IMR-90 (cell line): ENCODE results near the gene CMTM1. TPM values are rescaled to one million over a fixed set of nuclear protein-coding genes. Genes with fewer than 3 reads are reported as not detected.

ENCODE experiments used
- ATAC-seq: fragments of 200-7000 bp; cut with Tn5 transposase; 2 replicates; pipeline ENCODE4 v1.9.1; 2020; ENCODE audit warnings: low read depth, mild to moderate bottlenecking, moderate library complexity
- BruUV-seq: library from RNA; stranded (reverse); fragments of 400-500 nt; replicated peaks from 2 replicates; lab custom pipeline; 2021; lab: Mats Ljungman, UMichigan
- CTCF ChIA-PET: fragments of 300-600 bp; formaldehyde crosslinking; extraction: SDS; loops from one replicate; lab custom pipeline; 2021; ENCODE audit warnings: antibody characterized with exemption; lab: Yijun Ruan, JAX
- POLR2A ChIA-PET: fragments of 300-600 bp; sonication (Branson Sonifier 250); formaldehyde crosslinking; loops from one replicate; lab custom pipeline; 2022; ENCODE audit warnings: antibody characterized with exemption; ENCODE audit not compliant: unreplicated experiment; lab: Charles Lee
- DNase-seq: peaks from one replicate; pipeline ENCODE4 v3.0.0; 2013
- H2AFZ ChIP-seq: replicated peaks from 2 replicates; pipeline ENCODE3; 2013; ENCODE audit warnings: low read length, mild to moderate bottlenecking; ENCODE audit not compliant: poor library complexity
- H2AK5ac ChIP-seq: 2 replicates; pipeline ENCODE4 v1.6.1; 2013; ENCODE audit warnings: low read depth, low read length, inconsistent platforms
- H2AK9ac ChIP-seq: replicated peaks from 2 replicates; pipeline ENCODE3; 2013; ENCODE audit warnings: mild to moderate bottlenecking, low read depth, low read length, moderate library complexity; ENCODE audit not compliant: poor library complexity
- H2BK120ac ChIP-seq: 2 replicates; pipeline ENCODE4 v1.6.1; 2013; ENCODE audit warnings: low read depth, low read length, inconsistent platforms
- H2BK15ac ChIP-seq: 3 replicates; pipeline ENCODE4 v1.6.1; 2013; ENCODE audit warnings: low read depth, low read length, inconsistent platforms
- H2BK20ac ChIP-seq: 2 replicates; pipeline ENCODE4 v1.6.1; 2013; ENCODE audit warnings: low read depth, mild to moderate bottlenecking, inconsistent platforms, low read length, moderate library complexity
- H2BK5ac ChIP-seq: 2 replicates; pipeline ENCODE4 v1.6.1; 2013; ENCODE audit warnings: mild to moderate bottlenecking, low read depth, low read length, inconsistent platforms; ENCODE audit not compliant: poor library complexity, severe bottlenecking
- H3K14ac ChIP-seq: replicated peaks from 2 replicates; pipeline ENCODE4 v1.6.1; 2013; ENCODE audit warnings: low read depth, low read length, inconsistent platforms
- H3K18ac ChIP-seq: 2 replicates; pipeline ENCODE4 v1.6.1; 2013; ENCODE audit warnings: low read depth, low read length, control low read depth
- H3K23ac ChIP-seq: 2 replicates; pipeline ENCODE4 v1.6.1; 2013; ENCODE audit warnings: low read depth, low read length, inconsistent platforms
- H3K27ac ChIP-seq: 2 replicates; pipeline ENCODE4 v1.5.1; 2013; ENCODE audit warnings: mild to moderate bottlenecking, control low read depth, low read length; ENCODE audit not compliant: insufficient read depth
- H3K27me3 ChIP-seq: 2 replicates; pipeline ENCODE4 v1.6.1; 2013; ENCODE audit warnings: low read length; ENCODE audit not compliant: control insufficient read depth, insufficient read depth
- H3K36me3 ChIP-seq: 2 replicates; pipeline ENCODE4 v1.6.1; 2013; ENCODE audit warnings: low read length, mixed read lengths; ENCODE audit not compliant: control insufficient read depth, insufficient read depth
- H3K4ac ChIP-seq: 2 replicates; pipeline ENCODE4 v1.6.1; 2013; ENCODE audit warnings: low read depth, low read length, inconsistent platforms
- H3K4me1 ChIP-seq: 2 replicates; pipeline ENCODE4 v1.6.1; 2013; ENCODE audit warnings: low read length, mixed read lengths; ENCODE audit not compliant: control insufficient read depth, insufficient read depth
- H3K4me2 ChIP-seq: 2 replicates; pipeline ENCODE4 v1.6.1; 2013; ENCODE audit warnings: low read depth, mild to moderate bottlenecking, control low read depth, low read length, moderate library complexity
- H3K4me3 ChIP-seq: 2 replicates; pipeline ENCODE4 v1.5.1; 2013; ENCODE audit warnings: low read depth, mild to moderate bottlenecking, control low read depth, low read length, moderate library complexity; ENCODE audit not compliant: insufficient read depth
- H3K56ac ChIP-seq: 2 replicates; pipeline ENCODE4 v1.6.1; 2013; ENCODE audit warnings: low read length, inconsistent platforms; ENCODE audit not compliant: insufficient read depth; ENCODE audit errors: extremely low read depth
- H3K79me1 ChIP-seq, 2 experiments: 2 replicates each; pipeline ENCODE4 v1.6.1; 2013; ENCODE audit warnings: low read length in 2 of 2, inconsistent platforms in 1 of 2, low read depth in 1 of 2
- H3K9ac ChIP-seq: 2 replicates; pipeline ENCODE4 v1.6.1; 2013; ENCODE audit warnings: low read depth, low read length, control low read depth
- H3K9me1 ChIP-seq: 2 replicates; pipeline ENCODE4 v1.6.1; 2013; ENCODE audit warnings: low read length, inconsistent platforms; ENCODE audit not compliant: insufficient read depth
- H3K9me3 ChIP-seq: 2 replicates; pipeline ENCODE4 v1.6.1; 2013; ENCODE audit warnings: low read length; ENCODE audit not compliant: control insufficient read depth, insufficient read depth
- H4K20me1 ChIP-seq: 2 replicates; pipeline ENCODE4 v1.6.1; 2013; ENCODE audit warnings: low read length, inconsistent platforms; ENCODE audit not compliant: insufficient read depth
- H4K5ac ChIP-seq: 2 replicates; pipeline ENCODE4 v1.6.1; 2013; ENCODE audit warnings: mild to moderate bottlenecking, low read depth, low read length, control low read depth
- H4K8ac ChIP-seq, 2 experiments: 2 replicates each; pipeline ENCODE4 v1.6.1; 2013; ENCODE audit warnings: low read depth in 2 of 2, low read length in 2 of 2, control low read depth in 1 of 2, inconsistent platforms in 1 of 2
- H4K91ac ChIP-seq: 2 replicates; pipeline ENCODE4 v1.6.1; 2013; ENCODE audit warnings: low read depth, low read length, inconsistent platforms; ENCODE audit not compliant: insufficient read depth
- BHLHE40 ChIP-seq: fragments of 150-350 bp; IDR thresholded peaks from 2 replicates; pipeline ENCODE4 v1.6.1; 2016; ENCODE audit warnings: mild to moderate bottlenecking, low read depth, low read length
- CEBPB ChIP-seq: IDR thresholded peaks from 2 replicates; pipeline ENCODE4 v1.6.1; 2012; ENCODE audit warnings: low read depth, low read length, improper control_type of control experiment
- CHD1 ChIP-seq: IDR thresholded peaks from 2 replicates; pipeline ENCODE4 v1.6.1; 2012; ENCODE audit warnings: low read depth, low read length, improper control_type of control experiment
- FOS ChIP-seq: fragments of 150-350 bp; IDR thresholded peaks from 2 replicates; pipeline ENCODE4 v1.6.1; 2016; ENCODE audit warnings: low read depth, low read length
- MAZ ChIP-seq: IDR thresholded peaks from 2 replicates; pipeline ENCODE4 v1.6.1; 2012; ENCODE audit warnings: low read depth, mild to moderate bottlenecking, low read length, improper control_type of control experiment, moderate library complexity, borderline replicate concordance
- MXI1 ChIP-seq: IDR thresholded peaks from 2 replicates; pipeline ENCODE4 v1.6.1; 2012; ENCODE audit warnings: low read depth, mild to moderate bottlenecking, low read length, moderate library complexity, borderline replicate concordance
- POLR2A ChIP-seq: IDR thresholded peaks from 2 replicates; pipeline ENCODE4 v1.6.1; 2012; ENCODE audit warnings: mild to moderate bottlenecking, low read depth, low read length
- RAD21 ChIP-seq: IDR thresholded peaks from 2 replicates; pipeline ENCODE4 v1.6.1; 2012; ENCODE audit warnings: low read length, improper control_type of control experiment
- RCOR1 ChIP-seq: IDR thresholded peaks from 2 replicates; pipeline ENCODE4 v1.6.1; 2012; ENCODE audit warnings: mild to moderate bottlenecking, low read length, improper control_type of control experiment; ENCODE audit not compliant: insufficient replicate concordance
- WGBS, 2 experiments: methylation state at CpG; one replicate each; pipeline versions ENCODE4 v1.1.5 to v1.1.7; 2013; ENCODE audit warnings: missing lambda C conversion rate in 2 of 2; ENCODE audit not compliant: insufficient read length in 1 of 2; ENCODE audit errors: extremely low coverage in 2 of 2; 5-methylcytosine and 5-hydroxymethylcytosine counted together
- dilution Hi-C: fragments of 300-500 bp; cut with HindIII; formaldehyde crosslinking; loops from one replicate; pipeline ENCODE4 v1.14.3; 2018; ENCODE audit warnings: low sequenced_read_pairs; ENCODE audit not compliant: unreplicated experiment
- in situ Hi-C: fragments of 300-500 bp; cut with MboI; formaldehyde crosslinking; loops from 3 replicates; pipeline ENCODE4 v1.14.3; 2019; ENCODE audit warnings: low sequenced_read_pairs, inconsistent platforms, mixed read lengths
- intact Hi-C: fragments of 100-400 bp; cut with micrococcal nuclease; formaldehyde crosslinking; loops from 2 replicates; pipeline ENCODE4 v1.10.0; 2022
- polyA plus RNA-seq, 3 experiments: library from polyadenylated mRNA; depleted of rRNA; stranded (reverse); fragments of >200 nt; gene quantifications; 2 replicates each; pipeline ENCODE4 v1.2.3, GENCODE V29; 2012; ENCODE audit warnings: low replicate concordance in 1 of 3
- total RNA-seq: library from RNA; depleted of rRNA; stranded (reverse); fragments of >200 nt; gene quantifications from 2 replicates; pipeline ENCODE4 v1.2.3, GENCODE V29; 2012
- TF ChIP-seq, protein P1 (sequence below): fragments of 150-350 bp; IDR thresholded peaks from 2 replicates; pipeline ENCODE4 v1.6.1; 2017; ENCODE audit warnings: mild to moderate bottlenecking, antibody characterized with exemption, low read length, low read depth
- TF ChIP-seq, protein P2 (sequence below): conservative IDR thresholded peaks from 2 replicates; pipeline ENCODE4 v1.5.1; 2012; ENCODE audit warnings: mild to moderate bottlenecking, low read depth, low read length, improper control_type of control experiment
- TF ChIP-seq, protein P3 (sequence below): fragments of 150-350 bp; IDR thresholded peaks from 2 replicates; pipeline ENCODE4 v1.6.1; 2016; ENCODE audit warnings: low read depth, mild to moderate bottlenecking, low read length, moderate library complexity, borderline replicate concordance

Gene CMTM1
- total and polyA plus RNA-seq, 2 of the 4 experiments (the other 2 are of a cell fraction), result 0.54 to 2.1 TPM

DNA sequence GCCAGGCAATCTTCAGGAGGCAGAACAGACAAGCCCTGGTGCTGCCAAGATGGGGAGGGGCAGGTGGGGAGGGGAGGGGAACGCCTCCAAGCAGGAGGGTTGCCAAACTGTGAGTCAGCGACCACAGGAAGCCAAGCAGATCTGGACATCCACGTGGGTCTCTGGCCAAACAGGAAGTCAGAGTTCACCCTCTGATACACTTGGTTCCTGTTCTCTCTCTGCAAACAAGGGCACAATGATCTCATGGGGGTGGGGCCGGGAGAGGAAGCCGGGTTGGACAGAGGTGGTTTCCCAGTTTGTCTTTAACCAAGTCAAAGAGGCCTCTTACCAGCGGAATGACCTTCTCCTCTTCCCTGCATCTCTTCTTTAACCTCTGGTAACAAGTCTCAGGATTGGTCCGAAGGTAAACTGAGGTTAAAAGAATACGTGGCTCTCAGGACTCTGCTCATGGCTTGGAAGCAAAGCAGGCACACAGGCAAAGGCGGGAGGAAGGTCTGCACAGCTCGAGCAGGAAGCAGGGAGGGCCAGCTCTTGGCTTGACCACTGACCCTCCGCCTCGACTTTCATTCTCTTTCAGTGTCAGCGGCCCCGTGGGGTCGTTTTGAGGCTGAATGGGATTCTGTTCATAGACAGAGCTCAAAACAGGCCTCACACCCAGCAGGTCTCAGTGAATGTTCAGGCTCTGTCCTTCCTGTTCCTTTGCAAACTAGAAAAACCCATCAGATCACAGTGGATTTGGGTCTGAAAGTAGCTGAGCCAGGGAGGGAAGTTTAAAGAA is 49.2 kb upstream of the CMTM1 start:
- Histone ChIP-seq H3K27ac (peak overlapping the region; percentile 95), H3K4me2 (peak overlapping the region; percentile 44), H3K23ac (peak overlapping the region; percentile 90), H2BK20ac (peak overlapping the region; percentile 97), H2BK15ac (peak overlapping the region; percentile 97; the same call in 2 of the 3 replicates), H3K79me1 (peaks cover 3 to 47% of the 10 kb centered on the region in 2 experiments; a peak in 3 of 4 replicates), H3K56ac (peak overlapping the region; percentile 88), H2BK120ac (peak overlapping the region; percentile 97), H2AK9ac (peak overlapping the region; percentile 97), H2BK5ac (peak overlapping the region; percentile 93), H3K27me3 (no peaks in the 10 kb centered on the region), H2AFZ (peak overlapping the region; percentile 88), H3K9me1 (peaks cover 48% of the 10 kb centered on the region), H3K14ac (peak overlapping the region; percentile 97), H3K4me1 (peaks cover 36% of the 10 kb centered on the region), H2AK5ac (peak overlapping the region; percentile 98), H3K9ac (peak overlapping the region; percentile 46), H4K20me1 (peaks cover under 1% of the 10 kb centered on the region; the same call in 1 of the 2 replicates), H3K36me3 (peaks cover 2% of the 10 kb centered on the region; the same call in 1 of the 2 replicates), H4K91ac (peak overlapping the region; percentile 99), H3K9me3 (no peaks in the 10 kb centered on the region), H3K4me3 (no peak overlapping the region), H4K8ac (peak overlapping the region; percentile 91 to 99), H3K18ac (peak overlapping the region; percentile 91), H4K5ac (peak overlapping the region; percentile 92), H3K4ac (peak overlapping the region; percentile 99)
- 70% methylated on average over 9 of the region's 15 CpGs; no CpG with 5 or more reads in 1 of the 2 experiments for WGBS, 2 experiments
- dilution Hi-C loops (no loop called here), in situ Hi-C loops (no loop called here), intact Hi-C loops (loop anchor here (1.0 kb wide), 1 partner anchor 111 kb away; no protein-coding TSS in a partner anchor)
- BruUV-seq, result no TSS peak
- peak; percentile 95 for ATAC-seq
- TF ChIP-seq BHLHE40 (no peak), RCOR1 (no peak), MAZ (peak; percentile 98), FOS (peak; percentile 66), MXI1 (peak; percentile 85; the same call in 1 of the 2 replicates), RAD21 (0 out of 2 replicates have a peak, but pooled peaks have one; percentile 5), CHD1 (no peak), CEBPB (peak; percentile 71), POLR2A (no peak)
- TF ChIP-seq, protein P1, sequence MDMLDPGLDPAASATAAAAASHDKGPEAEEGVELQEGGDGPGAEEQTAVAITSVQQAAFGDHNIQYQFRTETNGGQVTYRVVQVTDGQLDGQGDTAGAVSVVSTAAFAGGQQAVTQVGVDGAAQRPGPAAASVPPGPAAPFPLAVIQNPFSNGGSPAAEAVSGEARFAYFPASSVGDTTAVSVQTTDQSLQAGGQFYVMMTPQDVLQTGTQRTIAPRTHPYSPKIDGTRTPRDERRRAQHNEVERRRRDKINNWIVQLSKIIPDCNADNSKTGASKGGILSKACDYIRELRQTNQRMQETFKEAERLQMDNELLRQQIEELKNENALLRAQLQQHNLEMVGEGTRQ, result peak; percentile 76; the same call in 1 of the 2 replicates
- TF ChIP-seq, protein P2, sequence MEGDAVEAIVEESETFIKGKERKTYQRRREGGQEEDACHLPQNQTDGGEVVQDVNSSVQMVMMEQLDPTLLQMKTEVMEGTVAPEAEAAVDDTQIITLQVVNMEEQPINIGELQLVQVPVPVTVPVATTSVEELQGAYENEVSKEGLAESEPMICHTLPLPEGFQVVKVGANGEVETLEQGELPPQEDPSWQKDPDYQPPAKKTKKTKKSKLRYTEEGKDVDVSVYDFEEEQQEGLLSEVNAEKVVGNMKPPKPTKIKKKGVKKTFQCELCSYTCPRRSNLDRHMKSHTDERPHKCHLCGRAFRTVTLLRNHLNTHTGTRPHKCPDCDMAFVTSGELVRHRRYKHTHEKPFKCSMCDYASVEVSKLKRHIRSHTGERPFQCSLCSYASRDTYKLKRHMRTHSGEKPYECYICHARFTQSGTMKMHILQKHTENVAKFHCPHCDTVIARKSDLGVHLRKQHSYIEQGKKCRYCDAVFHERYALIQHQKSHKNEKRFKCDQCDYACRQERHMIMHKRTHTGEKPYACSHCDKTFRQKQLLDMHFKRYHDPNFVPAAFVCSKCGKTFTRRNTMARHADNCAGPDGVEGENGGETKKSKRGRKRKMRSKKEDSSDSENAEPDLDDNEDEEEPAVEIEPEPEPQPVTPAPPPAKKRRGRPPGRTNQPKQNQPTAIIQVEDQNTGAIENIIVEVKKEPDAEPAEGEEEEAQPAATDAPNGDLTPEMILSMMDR, result no peak
- TF ChIP-seq, protein P3, sequence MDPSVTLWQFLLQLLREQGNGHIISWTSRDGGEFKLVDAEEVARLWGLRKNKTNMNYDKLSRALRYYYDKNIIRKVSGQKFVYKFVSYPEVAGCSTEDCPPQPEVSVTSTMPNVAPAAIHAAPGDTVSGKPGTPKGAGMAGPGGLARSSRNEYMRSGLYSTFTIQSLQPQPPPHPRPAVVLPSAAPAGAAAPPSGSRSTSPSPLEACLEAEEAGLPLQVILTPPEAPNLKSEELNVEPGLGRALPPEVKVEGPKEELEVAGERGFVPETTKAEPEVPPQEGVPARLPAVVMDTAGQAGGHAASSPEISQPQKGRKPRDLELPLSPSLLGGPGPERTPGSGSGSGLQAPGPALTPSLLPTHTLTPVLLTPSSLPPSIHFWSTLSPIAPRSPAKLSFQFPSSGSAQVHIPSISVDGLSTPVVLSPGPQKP, result no peak
- peak; percentile 99 for DNase-seq
- ChIA-PET POLR2A (no interaction called here), CTCF (no interaction called here)
